22Rv1 (cell line): ENCODE results near the gene ABCB8.

Experiments
- ZFX ChIP-seq: fragments of 450-650 bp; IDR thresholded peaks from 2 replicates; pipeline ENCODE4 v1.6.1; 2017; ENCODE audit warnings: antibody characterized with exemption, borderline replicate concordance
- TF ChIP-seq, protein P1 (sequence below): fragments of 450-650 bp; IDR thresholded peaks from 2 replicates; pipeline ENCODE4 v1.5.1; 2017; ENCODE audit warnings: mild to moderate bottlenecking

DNA sequence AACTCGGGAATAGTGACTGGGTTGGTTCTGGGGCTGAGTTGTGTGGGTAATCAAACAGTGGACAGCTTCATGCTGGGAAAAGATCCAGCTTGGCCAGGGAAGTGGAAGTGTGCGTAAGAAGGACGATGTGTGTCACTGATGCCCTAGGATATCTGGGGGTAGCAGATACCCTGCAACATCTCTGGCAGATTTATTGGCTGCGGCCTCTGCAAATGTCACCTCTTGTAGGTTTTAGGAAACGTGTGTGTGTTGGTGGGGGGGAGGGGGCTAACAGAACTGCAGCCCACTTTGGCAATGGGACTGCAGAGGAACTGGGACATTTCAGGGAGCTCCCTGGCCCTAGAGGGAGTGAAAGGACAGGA lies 57.1 kb downstream of the ABCB8 start:
- TF ChIP-seq, protein P1, sequence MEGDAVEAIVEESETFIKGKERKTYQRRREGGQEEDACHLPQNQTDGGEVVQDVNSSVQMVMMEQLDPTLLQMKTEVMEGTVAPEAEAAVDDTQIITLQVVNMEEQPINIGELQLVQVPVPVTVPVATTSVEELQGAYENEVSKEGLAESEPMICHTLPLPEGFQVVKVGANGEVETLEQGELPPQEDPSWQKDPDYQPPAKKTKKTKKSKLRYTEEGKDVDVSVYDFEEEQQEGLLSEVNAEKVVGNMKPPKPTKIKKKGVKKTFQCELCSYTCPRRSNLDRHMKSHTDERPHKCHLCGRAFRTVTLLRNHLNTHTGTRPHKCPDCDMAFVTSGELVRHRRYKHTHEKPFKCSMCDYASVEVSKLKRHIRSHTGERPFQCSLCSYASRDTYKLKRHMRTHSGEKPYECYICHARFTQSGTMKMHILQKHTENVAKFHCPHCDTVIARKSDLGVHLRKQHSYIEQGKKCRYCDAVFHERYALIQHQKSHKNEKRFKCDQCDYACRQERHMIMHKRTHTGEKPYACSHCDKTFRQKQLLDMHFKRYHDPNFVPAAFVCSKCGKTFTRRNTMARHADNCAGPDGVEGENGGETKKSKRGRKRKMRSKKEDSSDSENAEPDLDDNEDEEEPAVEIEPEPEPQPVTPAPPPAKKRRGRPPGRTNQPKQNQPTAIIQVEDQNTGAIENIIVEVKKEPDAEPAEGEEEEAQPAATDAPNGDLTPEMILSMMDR, result no peak
- no peak for TF ChIP-seq ZFX
